ENCODE data around the gene SCAF1. TPM values are rescaled to one million over a fixed set of nuclear protein-coding genes. Genes with fewer than 3 reads are reported as not detected.

SCAF1 gene
- total and polyA plus RNA-seq, 9 of the 15 experiments (the other 6 are each of a cell fraction or from before 2014, with no cell fraction given): 0.20 to 79.0 (median 4.9) TPM

DNA sequence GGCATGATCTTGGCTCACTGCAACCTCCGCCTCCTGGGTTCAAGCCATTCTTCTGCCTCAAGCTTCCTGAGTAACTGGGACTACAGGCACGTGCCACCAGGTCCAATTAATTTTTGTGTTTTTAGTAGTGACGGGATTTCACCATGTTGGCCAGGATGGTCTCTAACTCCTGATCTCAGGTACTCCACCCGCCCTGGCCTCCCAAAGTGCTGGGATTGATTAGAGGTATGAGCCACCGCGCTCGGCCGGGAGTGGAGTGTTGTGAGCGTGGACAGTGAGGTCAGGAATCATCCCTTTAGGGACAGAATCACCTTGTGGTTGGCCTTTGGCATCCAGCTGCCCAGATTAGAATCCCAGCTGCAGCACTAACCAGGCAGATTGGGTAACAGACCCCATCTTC lies 12.3 kb upstream of the SCAF1 start:
- no peak overlapping the region for H2AFZ ChIP-seq (ENCODE audit: low read depth, low read length)
- intact Hi-C loops (cut with micrococcal nuclease): no loop called here
- TF ChIP-seq NFXL1 (CRISPR knock-in tag; IDR thresholded peaks at IDR 0.05) (no peak), NUFIP1 (IDR thresholded peaks at IDR 0.05; ENCODE audit: partially characterized antibody) (no peak), MEF2A (IDR thresholded peaks at IDR 0.05; ENCODE audit: control insufficient read depth, low read depth, low read length) (no peak), RBM39 (optimal IDR thresholded peaks at IDR 0.05; ENCODE audit: low read depth, low read length) (no peak), MYC (IDR thresholded peaks at IDR 0.05; ENCODE audit: low read depth, low read length) (no peak), MYC (CRISPR knock-in tag; IDR thresholded peaks at IDR 0.05; ENCODE audit: borderline replicate concordance, low read depth) (no peak), FOXM1 (IDR thresholded peaks at IDR 0.05; ENCODE audit: low read depth) (no peak), FOXM1 (CRISPR knock-in tag; IDR thresholded peaks at IDR 0.05; ENCODE audit: low read depth) (no peak), ZNF274 (IDR thresholded peaks at IDR 0.05; ENCODE audit: borderline replicate concordance, low read depth, low read length) (no peak), ZNF766 (CRISPR knock-in tag; conservative IDR thresholded peaks at IDR 0.05) (no peak), KLF16 (IDR thresholded peaks at IDR 0.05) (no peak)
- peak overlapping the region in 1 of 2 experiments; percentile 33; a peak in 1 of 4 replicates for H3K9ac ChIP-seq (ENCODE audit: insufficient read depth in 1 of 2, low read depth in 2 of 2, low read length in 2 of 2)
- H3K9me3 ChIP-seq (replicated peaks; ENCODE audit: control insufficient read depth, insufficient read depth, low read depth, low read length): no peaks in the 10 kb centered on the region
- ATAC-seq (no peak), FAIRE-seq (no peak), DNase-seq (ENCODE audit: extremely low read depth in 1 of 4, low spot score in 3 of 4) (no peak)
- 80% methylated on average over 4 of the region's 9 CpGs for WGBS (ENCODE audit: insufficient coverage, low coverage, missing lambda C conversion rate)
- H3K79me2 ChIP-seq (ENCODE audit: control insufficient read depth, insufficient read depth, low read length): no peaks in the 10 kb centered on the region
- in situ Hi-C loops (cut with MboI): no loop called here
- no peak overlapping the region for H3K27ac ChIP-seq (ENCODE audit: extremely low read depth, low read depth, low read length)
- peaks cover 6 to 12% of the 10 kb centered on the region in 2 experiments; a peak in 3 of 5 replicates for H3K4me1 ChIP-seq (replicated peaks in 1 of 2; ENCODE audit: control insufficient read depth in 2 of 2, insufficient read depth in 2 of 2, low read length in 2 of 2)
- H3K4me3 ChIP-seq: no peak overlapping the region
- H3K4me2 ChIP-seq (ENCODE audit: insufficient read depth, low read length): no peak overlapping the region
- no peaks in the 10 kb centered on the region for H4K20me1 ChIP-seq (replicated peaks; ENCODE audit: control insufficient read depth, insufficient read depth, low read length)
- ChIA-PET CTCF (ENCODE audit: low intra/inter-chr PET ratio) (no interaction called here), POLR2A (interaction anchor here (1.8 kb wide), 1 partner anchor 11 kb away, joined by 6 read pairs; the partner anchor contains the start of gene RRAS)
- no peaks in the 10 kb centered on the region for H3K9me1 ChIP-seq (ENCODE audit: control insufficient read depth, insufficient read depth, low read length)
- no TSS peak for BruUV-seq (replicated peaks)
- peaks cover 22% of the 10 kb centered on the region; the same call in 1 of the 3 replicates for H3K36me3 ChIP-seq (ENCODE audit: control insufficient read depth, insufficient read depth, low read length)
- no peaks in the 10 kb centered on the region for H3K27me3 ChIP-seq (ENCODE audit: control insufficient read depth in 2 of 2, insufficient read depth in 2 of 2, low read length in 2 of 2)

Data from K562 (cell line).